K562 (cell line): ENCODE results near the gene ZNF845. TPM values are rescaled to one million over a fixed set of nuclear protein-coding genes. Genes with fewer than 3 reads are reported as not detected.

Source experiments
- ATAC-seq: fragments of 200-7000 bp; cut with Tn5 transposase; 3 replicates; pipeline ENCODE4 v1.9.1; 2020; ENCODE audit warnings: moderate library complexity
- BruUV-seq: library from RNA; stranded (reverse); fragments of 400-500 nt; replicated peaks from 2 replicates; lab custom pipeline; 2021; lab: Mats Ljungman, UMichigan
- CTCF ChIA-PET: fragments of 300-600 bp; formaldehyde crosslinking; extraction: SDS; loops from one replicate; lab custom pipeline; 2021; ENCODE audit warnings: low intra/inter-chr PET ratio; lab: Yijun Ruan, JAX
- POLR2A ChIA-PET: fragments of 300-600, 350-650 bp; sonication (Branson Sonifier 250); formaldehyde crosslinking; extraction: SDS; loops from one replicate; lab custom pipeline; 2021; ENCODE audit warnings: antibody characterized with exemption, inconsistent platforms; lab: Yijun Ruan, JAX
- DNase-seq, 4 experiments: peaks; one replicate each; pipeline versions ENCODE4 v3.0.0 to v3.0.0-alpha.2; 2011 to 2018; ENCODE audit warnings: low spot score in 3 of 4, mixed read lengths in 3 of 4; ENCODE audit errors: extremely low read depth in 1 of 4
- FAIRE-seq: peaks from 2 replicates; lab custom pipeline; 2011; peaks lifted over from hg19 to GRCh38; lab: Jason Lieb, UNC
- H2AFZ ChIP-seq: 2 replicates; pipeline ENCODE4 v1.6.0; 2011; ENCODE audit warnings: low read depth, low read length, control low read depth, inconsistent platforms
- H3K27ac ChIP-seq: fragments of 200-600 bp; 3 replicates; pipeline ENCODE4 v1.8.0; 2011; ENCODE audit warnings: low read depth, mild to moderate bottlenecking, control low read depth, inconsistent platforms, low read length, moderate library complexity, mixed read lengths; ENCODE audit errors: extremely low read depth
- H3K27me3 ChIP-seq, 2 experiments: fragments of 300-600 bp in 1 of 2; 2 replicates in 1 of 2; 3 replicates in 1 of 2; pipeline versions ENCODE4 v1.6.0 to v1.8.0; 2011; ENCODE audit warnings: inconsistent platforms in 2 of 2, low read length in 2 of 2, mild to moderate bottlenecking in 1 of 2, mixed read lengths in 1 of 2, moderate library complexity in 1 of 2; ENCODE audit not compliant: control insufficient read depth in 2 of 2, insufficient read depth in 2 of 2
- H3K36me3 ChIP-seq: fragments of 300-600 bp; 3 replicates; pipeline ENCODE4 v1.8.0; 2011; ENCODE audit warnings: mild to moderate bottlenecking, low read length, inconsistent platforms; ENCODE audit not compliant: control insufficient read depth, insufficient read depth
- H3K4me1 ChIP-seq, 2 experiments: fragments of 200-600 bp in 1 of 2; replicated peaks in 1 of 2; 2 replicates in 1 of 2; 3 replicates in 1 of 2; pipeline versions ENCODE4 v1.5.1 to v1.8.0; 2011; ENCODE audit warnings: inconsistent platforms in 2 of 2, low read length in 2 of 2, mild to moderate bottlenecking in 1 of 2, mixed read lengths in 1 of 2, moderate library complexity in 1 of 2; ENCODE audit not compliant: control insufficient read depth in 2 of 2, insufficient read depth in 2 of 2
- H3K4me2 ChIP-seq: 2 replicates; pipeline ENCODE4 v1.6.1; 2011; ENCODE audit warnings: low read length, control low read depth, inconsistent platforms, mixed read lengths; ENCODE audit not compliant: insufficient read depth
- H3K4me3 ChIP-seq: fragments of 200-600 bp; sonication (generic), shearing (Covaris generic); 2 replicates; pipeline ENCODE4 v1.5.1; 2016; ENCODE audit warnings: control low read depth, inconsistent platforms
- H3K79me2 ChIP-seq: fragments of 200-600 bp; 3 replicates; pipeline ENCODE4 v1.8.0; 2011; ENCODE audit warnings: low read length, inconsistent platforms; ENCODE audit not compliant: control insufficient read depth, insufficient read depth
- H3K9ac ChIP-seq, 2 experiments: 2 replicates each; pipeline versions ENCODE4 v1.6.0 to v1.6.1; 2011; ENCODE audit warnings: low read depth in 2 of 2, low read length in 2 of 2, control low read depth in 1 of 2, inconsistent platforms in 1 of 2, mild to moderate bottlenecking in 1 of 2, mixed read lengths in 1 of 2; ENCODE audit not compliant: insufficient read depth in 1 of 2
- H3K9me1 ChIP-seq: one replicate; pipeline ENCODE4 v1.6.0; 2011; ENCODE audit warnings: inconsistent platforms, mild to moderate bottlenecking, low read length, moderate library complexity; ENCODE audit not compliant: control insufficient read depth, insufficient read depth
- H3K9me3 ChIP-seq: replicated peaks from 2 replicates; pipeline ENCODE4 v1.5.1; 2011; ENCODE audit warnings: low read depth, low read length, inconsistent platforms; ENCODE audit not compliant: control insufficient read depth, insufficient read depth
- H4K20me1 ChIP-seq: replicated peaks from 2 replicates; pipeline ENCODE4 v1.6.1; 2011; ENCODE audit warnings: low read length, inconsistent platforms, mixed read lengths; ENCODE audit not compliant: control insufficient read depth, insufficient read depth
- BRF1 ChIP-seq: IDR thresholded peaks from 3 replicates; pipeline ENCODE4 v1.6.1; 2011; ENCODE audit warnings: borderline replicate concordance, mild to moderate bottlenecking; ENCODE audit not compliant: insufficient read length; ENCODE audit errors: extremely low read depth
- CLOCK ChIP-seq: fragments of 250-450 bp; sonication (Bioruptor Pico); IDR thresholded peaks from 2 replicates; pipeline ENCODE4 v1.4.0; 2020; ENCODE audit warnings: mild to moderate bottlenecking, moderate library complexity, borderline replicate concordance
- COPS2 ChIP-seq: fragments of 450-650 bp; conservative IDR thresholded peaks from 2 replicates; pipeline ENCODE4 v1.6.1; 2016; ENCODE audit warnings: mild to moderate bottlenecking, moderate library complexity
- PHF8 ChIP-seq: fragments of 200-600 bp; sonication (generic); IDR thresholded peaks from 2 replicates; pipeline ENCODE4 v1.6.1; 2012; ENCODE audit warnings: mixed run types, mild to moderate bottlenecking, inconsistent platforms, low read length, moderate library complexity, borderline replicate concordance
- RBM15 ChIP-seq: fragments of 200-400 bp; formaldehyde crosslinking; IDR thresholded peaks from 2 replicates; pipeline ENCODE4 v1.6.1; 2018; ENCODE audit warnings: mild to moderate bottlenecking, low read length, moderate library complexity; ENCODE audit not compliant: insufficient read depth
- ZFP36 ChIP-seq: fragments of 150-350 bp; IDR thresholded peaks from 2 replicates; pipeline ENCODE4 v1.6.1; 2018; ENCODE audit warnings: low read length, low read depth; ENCODE audit not compliant: partially characterized antibody
- WGBS: fragments of 100-300 bp; shearing (Covaris generic); methylation state at CpG from one replicate; pipeline ENCODE4 v1.1.6; 2016; ENCODE audit warnings: low coverage, mixed read lengths; ENCODE audit not compliant: insufficient coverage; ENCODE audit errors: missing lambda C conversion rate; 5-methylcytosine and 5-hydroxymethylcytosine counted together
- in situ Hi-C: fragments of 300-500 bp; cut with MboI; formaldehyde crosslinking; loops from 4 replicates; pipeline ENCODE4 v1.15.0; 2018; ENCODE audit warnings: inconsistent platforms, mixed read lengths
- intact Hi-C: fragments of 100-400 bp; cut with micrococcal nuclease; formaldehyde crosslinking; loops from 2 replicates; pipeline ENCODE4 v1.14.2; 2022
- polyA plus RNA-seq, 8 experiments: library from polyadenylated mRNA; depleted of rRNA in 4 of 8; stranded (reverse) in 5 of 8; unstranded in 3 of 8; fragments of >200 nt; fragmentation: Nextera tagmentation in 2 of 8; fragmentation: Illumina TruSeq in 1 of 8; extraction: Ambion mirVana in 2 of 8; extraction: Trizol in 1 of 8; gene quantifications; 2 replicates each; pipeline versions ENCODE4 v1.2.1 to v1.2.3, GENCODE V29; 2011 to 2014; ENCODE audit warnings: inconsistent platforms in 1 of 8, missing spikeins in 1 of 8
- total RNA-seq, 7 experiments: library from RNA; depleted of rRNA in 6 of 7; stranded (reverse); fragments of >200 nt in 6 of 7; fragmentation: Illumina TruSeq in 2 of 7; extraction: Trizol in 2 of 7; gene quantifications; 2 replicates each; pipeline versions ENCODE4 v1.2.1 to v1.2.3, GENCODE V29; 2011 to 2021; ENCODE audit warnings: low replicate concordance in 1 of 7
- TF ChIP-seq, protein P1 (sequence below), 3 experiments: fragments of 200-800 bp in 1 of 3; sonication (Bioruptor generic) in 1 of 3; sonication (generic) in 1 of 3; formaldehyde crosslinking in 1 of 3; IDR thresholded peaks; 2 replicates each; pipeline versions ENCODE4 v1.6.1 to v1.8.0; 2016 to 2022; ENCODE audit warnings: mild to moderate bottlenecking in 2 of 3, missing compliant biosample characterization in 2 of 3, missing genetic modification characterization in 2 of 3, missing genetic modification reagents in 1 of 3
- TF ChIP-seq, protein P2 (sequence below): fragments of 250-450 bp; sonication (Bioruptor Pico); IDR thresholded peaks from 2 replicates; pipeline ENCODE4 v1.8.0; 2021; ENCODE audit warnings: mild to moderate bottlenecking, moderate library complexity

The ZNF845 gene
- total and polyA plus RNA-seq, 9 of the 15 experiments (the other 6 are each of a cell fraction or from before 2014, with no cell fraction given) = 1.9 to 13.2 (median 6.4) TPM

DNA sequence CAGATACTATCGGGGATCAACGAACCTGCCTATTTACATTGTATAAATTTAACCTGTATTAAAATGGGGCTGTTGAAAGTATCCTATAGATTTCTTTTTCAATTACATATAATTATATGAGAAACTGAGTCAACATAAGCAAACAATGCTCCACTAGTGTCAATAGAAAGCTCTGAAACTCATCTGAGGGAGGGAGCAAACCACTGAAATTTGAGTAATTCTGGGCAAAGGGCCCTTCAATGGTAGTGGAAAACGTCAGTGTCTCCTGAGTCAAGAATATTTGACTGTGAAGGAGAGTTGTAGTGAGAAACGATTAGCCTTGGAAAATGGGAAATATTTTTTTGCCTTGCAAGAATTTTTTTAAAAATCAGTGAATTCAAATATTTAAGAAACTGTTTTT is 48.5 kb upstream of the ZNF845 start:
- no peaks in the 10 kb centered on the region for H3K9me1 ChIP-seq
- ATAC-seq = no peak
- no peaks in the 10 kb centered on the region for H3K79me2 ChIP-seq
- in situ Hi-C loops = no loop called here
- H3K4me2 ChIP-seq = no peak overlapping the region
- DNase-seq = no peak
- TF ChIP-seq PHF8 = no peak
- TF ChIP-seq, protein P1, sequence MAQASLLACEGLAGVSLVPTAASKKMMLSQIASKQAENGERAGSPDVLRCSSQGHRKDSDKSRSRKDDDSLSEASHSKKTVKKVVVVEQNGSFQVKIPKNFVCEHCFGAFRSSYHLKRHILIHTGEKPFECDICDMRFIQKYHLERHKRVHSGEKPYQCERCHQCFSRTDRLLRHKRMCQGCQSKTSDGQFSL (CRISPR knock-in tag; IDR thresholded peaks at IDR 0.05) = no peak
- TF ChIP-seq, protein P1 (tag; IDR thresholded peaks at IDR 0.05) = no peak
- TF ChIP-seq ZFP36 = no peak
- no peak for TF ChIP-seq CLOCK (CRISPR knock-in tag)
- TF ChIP-seq, protein P2, sequence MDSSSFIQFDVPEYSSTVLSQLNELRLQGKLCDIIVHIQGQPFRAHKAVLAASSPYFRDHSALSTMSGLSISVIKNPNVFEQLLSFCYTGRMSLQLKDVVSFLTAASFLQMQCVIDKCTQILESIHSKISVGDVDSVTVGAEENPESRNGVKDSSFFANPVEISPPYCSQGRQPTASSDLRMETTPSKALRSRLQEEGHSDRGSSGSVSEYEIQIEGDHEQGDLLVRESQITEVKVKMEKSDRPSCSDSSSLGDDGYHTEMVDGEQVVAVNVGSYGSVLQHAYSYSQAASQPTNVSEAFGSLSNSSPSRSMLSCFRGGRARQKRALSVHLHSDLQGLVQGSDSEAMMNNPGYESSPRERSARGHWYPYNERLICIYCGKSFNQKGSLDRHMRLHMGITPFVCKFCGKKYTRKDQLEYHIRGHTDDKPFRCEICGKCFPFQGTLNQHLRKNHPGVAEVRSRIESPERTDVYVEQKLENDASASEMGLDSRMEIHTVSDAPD (CRISPR knock-in tag) = no peak
- TF ChIP-seq COPS2 = no peak
- no peak for TF ChIP-seq BRF1
- TF ChIP-seq RBM15 = no peak
- H3K9ac ChIP-seq = no peak overlapping the region
- intact Hi-C loops = no loop called here
- no peaks in the 10 kb centered on the region for H3K36me3 ChIP-seq
- ChIA-PET POLR2A (no interaction called here), CTCF (no interaction called here)
- H3K4me3 ChIP-seq = no peak overlapping the region
- no peaks in the 10 kb centered on the region for H3K4me1 ChIP-seq
- H3K27me3 ChIP-seq = no peaks in the 10 kb centered on the region
- H4K20me1 ChIP-seq = no peaks in the 10 kb centered on the region
- no peak for FAIRE-seq
- 3% methylated on average over 4 of the region's 4 CpGs for WGBS
- H3K27ac ChIP-seq = no peak overlapping the region
- H2AFZ ChIP-seq = no peak overlapping the region
- no peaks in the 10 kb centered on the region for H3K9me3 ChIP-seq
- no TSS peak for BruUV-seq
